SJCRH30 (cell line): ENCODE data around the gene SWT1. TPM values are rescaled to one million over a fixed set of nuclear protein-coding genes. Genes with fewer than 3 reads are reported as not detected.
"Not testable (repeated sequence)": the region's sequence is repeated elsewhere in the genome, so short reads cannot be mapped to it uniquely, and the experiment has no call there.

ENCODE experiments used
- DNase-seq, 2 experiments: peaks; one replicate each; pipeline ENCODE4 v3.0.0-alpha.2; 2015 to 2020
- H3K27ac ChIP-seq: fragments of 250-450 bp; sonication (Bioruptor Pico); 2 replicates; pipeline ENCODE4 v1.5.1; 2020; ENCODE audit warnings: mild to moderate bottlenecking, moderate library complexity
- H3K27me3 ChIP-seq: fragments of 250-450 bp; sonication (Bioruptor Pico); 2 replicates; pipeline ENCODE4 v1.5.1; 2020; ENCODE audit warnings: mild to moderate bottlenecking, moderate library complexity
- H3K36me3 ChIP-seq: fragments of 250-450 bp; sonication (Bioruptor Pico); 2 replicates; pipeline ENCODE4 v1.5.1; 2020; ENCODE audit warnings: mild to moderate bottlenecking, moderate library complexity
- H3K4me1 ChIP-seq: fragments of 250-450 bp; sonication (Bioruptor Pico); 2 replicates; pipeline ENCODE4 v1.5.1; 2020; ENCODE audit warnings: mild to moderate bottlenecking, moderate library complexity
- H3K4me3 ChIP-seq: fragments of 250-450 bp; sonication (Bioruptor Pico); 2 replicates; pipeline ENCODE4 v1.5.1; 2020; ENCODE audit warnings: mild to moderate bottlenecking, moderate library complexity
- H3K9me3 ChIP-seq: fragments of 250-450 bp; sonication (Bioruptor Pico); replicated peaks from 2 replicates; pipeline ENCODE4 v1.5.1; 2020; ENCODE audit warnings: mild to moderate bottlenecking, moderate library complexity
- total RNA-seq: library from RNA; depleted of rRNA; stranded (reverse); fragments of >200 nt; shearing (Covaris generic); gene quantifications from 2 replicates; pipeline ENCODE4 v1.2.3, GENCODE V29; 2014

Gene SWT1
- total RNA-seq, 1 experiment from 2014 or later: 5.0 TPM

GRCh38 chr1:185305419-185305818, 148.5 kb downstream of the SWT1 start:
- Histone ChIP-seq H3K27me3 (no peaks in the 10 kb centered on the region), H3K9me3 (no peaks in the 10 kb centered on the region), H3K36me3 (peaks cover 100% of the 10 kb centered on the region), H3K27ac (no peak overlapping the region), H3K4me1 (no peaks in the 10 kb centered on the region), H3K4me3 (no peak overlapping the region)
- DNase-seq: no peak

- peaks cover 84% of the 10 kb centered on the region for H3K36me3 ChIP-seq
- no peak overlapping the region for H3K4me3 ChIP-seq
- no peaks in the 10 kb centered on the region for H3K9me3 ChIP-seq
- H3K27ac ChIP-seq: no peak overlapping the region
- no peak for DNase-seq
- H3K27me3 ChIP-seq: no peaks in the 10 kb centered on the region
- H3K4me1 ChIP-seq: no peaks in the 10 kb centered on the region; the same call in 1 of the 2 replicates
Observed at GRCh38 chr1:185308126-185308525, 151.2 kb downstream of the SWT1 start.

- H3K4me3 ChIP-seq: no peak overlapping the region
- H3K4me1 ChIP-seq: peaks cover 6% of the 10 kb centered on the region
- H3K27ac ChIP-seq: no peak overlapping the region
- H3K27me3 ChIP-seq: no peaks in the 10 kb centered on the region
- no peak for DNase-seq
- peaks cover 73% of the 10 kb centered on the region for H3K36me3 ChIP-seq
- H3K9me3 ChIP-seq: no peaks in the 10 kb centered on the region
Observed at GRCh38 chr1:185309566-185309965, 152.6 kb downstream of the SWT1 start.

GRCh38 chr1:185311589-185312225, 154.7 kb downstream of the SWT1 start:
- H3K9me3 ChIP-seq: no peaks in the 10 kb centered on the region
- H3K4me3 ChIP-seq: no peak overlapping the region
- DNase-seq: no peak
- no peak overlapping the region for H3K27ac ChIP-seq
- H3K4me1 ChIP-seq: peaks cover 10% of the 10 kb centered on the region
- no peaks in the 10 kb centered on the region for H3K27me3 ChIP-seq
- H3K36me3 ChIP-seq: peaks cover 52% of the 10 kb centered on the region

DNA sequence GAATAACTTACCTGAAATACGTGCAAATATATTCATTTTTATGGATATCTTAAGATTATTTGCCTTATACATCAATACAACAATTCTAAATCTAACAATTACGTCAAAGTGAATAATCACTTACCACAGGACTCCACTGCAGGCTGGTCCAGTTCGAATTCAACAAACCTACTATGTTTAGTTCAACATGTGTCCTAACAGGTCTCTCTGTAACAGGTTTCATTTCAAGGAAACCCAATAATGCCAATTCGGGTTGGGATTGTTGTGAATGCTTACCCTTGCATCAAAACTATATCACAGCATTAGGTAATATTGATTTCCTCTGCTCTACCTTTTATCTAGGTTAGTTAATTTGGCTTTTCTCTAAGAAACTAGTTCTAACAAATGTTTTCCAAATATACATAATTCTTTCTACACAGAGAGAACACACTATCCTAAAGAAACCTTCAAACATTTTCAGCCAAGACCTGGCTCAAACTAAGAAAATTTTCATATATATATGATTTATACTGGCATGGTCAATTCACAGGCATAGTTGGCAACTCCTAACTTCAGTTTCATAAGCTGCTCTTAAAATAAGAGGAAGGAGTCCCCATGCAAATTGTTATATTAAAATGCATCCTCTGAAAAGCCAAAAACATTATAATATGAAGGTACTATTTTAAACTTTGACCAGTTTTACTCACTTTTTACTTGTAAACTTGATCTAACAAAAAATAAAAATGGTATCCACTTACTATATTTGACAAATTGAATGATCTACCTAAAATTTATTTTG, 155.6 kb downstream of the SWT1 start:
- no peak overlapping the region for H3K4me3 ChIP-seq
- no peaks in the 10 kb centered on the region for H3K27me3 ChIP-seq
- DNase-seq: no peak
- H3K36me3 ChIP-seq: peaks cover 43% of the 10 kb centered on the region
- peaks cover 10% of the 10 kb centered on the region for H3K4me1 ChIP-seq
- no peak overlapping the region for H3K27ac ChIP-seq
- no peaks in the 10 kb centered on the region for H3K9me3 ChIP-seq

GRCh38 chr1:185314411-185314810, 157.4 kb downstream of the SWT1 start:
- Histone ChIP-seq H3K36me3 (peaks cover 25% of the 10 kb centered on the region), H3K4me1 (peaks cover 10% of the 10 kb centered on the region), H3K27ac (no peak overlapping the region), H3K9me3 (no peaks in the 10 kb centered on the region), H3K27me3 (no peaks in the 10 kb centered on the region), H3K4me3 (peak overlapping the region; percentile 84)
- no peak for DNase-seq

- H3K36me3 ChIP-seq: peaks cover 13% of the 10 kb centered on the region
- peaks cover 10% of the 10 kb centered on the region for H3K4me1 ChIP-seq
- no peaks in the 10 kb centered on the region for H3K27me3 ChIP-seq
- H3K9me3 ChIP-seq: no peaks in the 10 kb centered on the region
- peak overlapping the region; percentile 95; the same call in 1 of the 2 replicates for H3K27ac ChIP-seq
- peak in 1 of 2 experiments; percentile 18 for DNase-seq
- peak overlapping the region; percentile 84 for H3K4me3 ChIP-seq
Observed at GRCh38 chr1:185315445-185316071, 158.6 kb downstream of the SWT1 start.

DNA sequence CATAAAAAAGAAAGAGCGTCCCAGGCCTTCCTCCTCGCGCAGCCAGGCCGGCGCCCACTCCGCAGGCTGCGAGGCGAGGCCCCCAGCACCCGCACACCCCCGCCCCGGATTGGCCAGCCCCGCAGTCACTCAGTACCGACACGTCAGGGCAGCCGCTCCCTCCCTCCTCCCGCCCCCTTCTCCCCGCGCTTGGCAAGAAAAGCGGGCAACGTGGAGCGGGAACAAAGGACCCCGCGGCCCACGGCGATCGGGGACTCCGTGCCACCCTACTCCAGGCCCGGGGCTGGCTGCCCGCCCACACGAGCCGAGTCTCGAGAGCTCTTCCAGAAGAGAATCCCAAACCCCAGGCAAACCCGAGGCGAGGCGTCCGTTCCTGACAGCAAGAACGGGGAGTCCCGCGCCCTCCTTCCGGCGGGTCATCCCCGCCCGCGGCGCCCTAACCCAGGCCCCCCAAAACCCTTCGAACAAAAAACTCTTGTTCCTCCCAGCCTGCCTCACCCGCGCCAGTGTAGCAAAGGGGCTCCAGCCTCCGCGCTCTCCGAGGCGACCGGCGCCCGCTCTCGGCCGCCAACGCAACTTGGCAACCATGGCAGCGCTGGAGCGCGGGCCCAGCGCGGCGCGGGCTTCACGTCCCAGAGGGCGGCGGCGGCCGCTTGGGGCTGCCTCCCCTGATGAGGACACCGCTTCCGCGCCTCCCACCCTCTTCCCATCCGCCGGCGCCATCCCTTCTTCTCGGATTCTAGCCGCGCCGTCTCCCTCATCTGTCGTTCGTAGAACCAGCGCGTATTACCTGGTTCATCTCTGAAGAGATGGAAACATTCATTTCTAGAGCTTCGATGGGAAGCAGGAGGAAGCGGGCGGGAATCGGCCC, 159.4 kb downstream of the SWT1 start:
- H3K27ac ChIP-seq: peak overlapping the region; percentile 95
- H3K36me3 ChIP-seq: peaks cover 7% of the 10 kb centered on the region; the same call in 1 of the 2 replicates
- no peaks in the 10 kb centered on the region for H3K27me3 ChIP-seq
- peak; percentile 88 to 95 for DNase-seq
- peaks cover 10% of the 10 kb centered on the region for H3K4me1 ChIP-seq
- peak overlapping the region; percentile 84 for H3K4me3 ChIP-seq
- no peaks in the 10 kb centered on the region for H3K9me3 ChIP-seq

DNA sequence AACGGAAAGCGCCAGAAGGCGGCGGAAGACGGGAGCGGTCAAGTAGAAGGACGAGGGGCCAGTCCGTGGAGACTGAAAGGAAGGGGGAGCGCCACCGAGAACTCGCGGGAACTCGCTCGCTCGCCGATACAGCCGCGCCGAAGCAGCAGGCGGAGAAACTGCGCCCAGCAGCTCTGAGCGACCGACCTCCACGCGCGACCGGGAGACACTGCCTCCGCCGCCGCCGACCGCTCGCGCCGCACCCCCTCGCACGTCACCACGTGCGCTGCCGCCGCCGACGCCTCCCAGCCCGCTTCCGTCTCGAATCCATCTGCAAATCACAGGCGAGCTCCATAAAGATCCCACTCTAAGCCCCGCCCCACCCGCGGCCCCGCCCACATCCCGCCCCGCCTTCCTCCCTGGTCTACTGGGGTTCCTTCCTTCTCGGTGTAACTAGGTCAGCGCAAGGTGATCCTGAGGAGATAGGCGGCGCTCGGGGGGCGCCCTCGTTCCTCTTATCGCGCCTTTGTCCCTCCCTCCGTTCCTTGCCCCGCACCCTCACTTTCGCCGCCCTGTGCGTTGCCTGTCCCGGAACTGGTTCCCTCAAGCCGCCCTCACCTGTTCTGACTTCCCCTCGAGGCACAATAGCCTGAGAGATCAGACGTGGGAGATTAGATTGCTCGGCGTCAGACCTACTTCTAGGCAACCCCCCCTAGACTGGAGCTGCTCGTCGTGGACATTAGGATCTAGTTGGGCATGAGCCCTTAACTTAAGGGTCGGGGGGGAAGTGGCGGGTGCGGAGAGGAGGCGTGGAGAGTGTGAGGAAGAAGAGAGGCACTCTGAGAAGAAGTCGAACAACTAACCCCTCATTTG, 160.3 kb downstream of the SWT1 start, which contains the start of gene IVNS1ABP:
Gene IVNS1ABP, minus strand, starts transcription at position 210 of the 852 bp plus-strand sequence. CDS start 7,750 bp downstream, outside the sequence.
- Histone ChIP-seq H3K4me3 (peak within 1 kb of the TSS; percentile 84), H3K27ac (peak within 1 kb of the TSS; percentile 95), H3K4me1 (peaks cover 10% of the 10 kb centered on the region), H3K36me3 (peaks cover 4% of the 10 kb centered on the region; the same call in 1 of the 2 replicates), H3K27me3 (no peaks in the 10 kb centered on the region), H3K9me3 (no peaks in the 10 kb centered on the region)
- peak; percentile 91 to 93 for DNase-seq

DNA sequence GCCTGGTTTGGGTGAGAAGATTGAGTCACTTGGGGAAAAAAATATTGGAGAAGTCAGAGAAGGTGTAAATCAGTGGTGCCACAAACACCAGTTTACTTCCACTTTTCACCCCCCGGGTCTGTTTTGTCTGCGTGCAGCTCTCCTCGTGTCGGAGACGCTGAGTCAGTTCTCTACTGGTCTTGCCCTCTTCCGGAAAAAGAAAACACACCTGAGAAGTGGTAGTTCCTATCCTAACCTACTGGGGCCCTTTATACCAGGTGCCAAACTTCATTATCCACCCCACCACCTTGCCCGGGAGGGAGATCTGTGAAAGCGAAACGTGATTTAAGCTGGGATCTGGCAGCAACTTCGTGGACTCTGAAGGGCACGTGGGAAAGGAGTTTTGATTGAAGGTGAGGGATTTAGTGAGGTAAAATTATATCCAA, 160.9 kb downstream of the SWT1 start:
- Histone ChIP-seq H3K4me1 (peaks cover 10% of the 10 kb centered on the region), H3K36me3 (peaks cover 4% of the 10 kb centered on the region; the same call in 1 of the 2 replicates), H3K4me3 (peak overlapping the region; percentile 84), H3K9me3 (no peaks in the 10 kb centered on the region), H3K27me3 (no peaks in the 10 kb centered on the region), H3K27ac (peak overlapping the region; percentile 95)
- no peak for DNase-seq

DNA sequence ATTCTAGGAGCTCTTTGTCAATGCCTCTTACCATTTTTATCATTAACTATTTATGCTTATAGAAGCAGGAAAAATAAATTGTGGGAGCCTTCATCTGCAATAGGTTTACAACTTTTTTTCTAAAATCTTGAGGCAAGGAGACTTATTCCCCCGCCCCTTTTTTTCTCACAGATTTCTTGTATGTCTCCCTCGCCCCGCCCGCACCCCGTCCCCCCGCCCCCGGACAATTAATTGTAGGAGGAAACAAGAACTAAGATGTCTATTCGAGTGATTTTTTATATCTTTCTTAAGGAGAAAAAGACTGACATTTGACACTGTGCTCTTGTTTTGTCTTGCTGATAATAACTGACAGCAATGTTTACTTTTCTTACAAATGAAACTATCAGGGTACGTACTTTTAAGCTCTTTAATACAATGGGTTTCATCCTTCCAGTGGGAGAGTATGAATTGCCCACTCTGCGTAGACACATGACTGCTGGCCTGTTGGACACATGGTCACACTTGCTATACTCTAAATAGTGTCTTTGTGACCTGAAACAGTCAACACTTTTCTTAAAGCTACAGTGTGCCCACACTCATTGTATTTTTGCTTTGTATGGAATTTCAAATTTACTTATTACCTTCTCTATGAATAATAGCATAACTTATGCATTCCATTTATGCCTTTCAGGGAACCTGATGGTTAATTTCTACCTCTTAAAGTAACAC, 161.6 kb downstream of the SWT1 start:
- Histone ChIP-seq H3K27me3 (no peaks in the 10 kb centered on the region), H3K4me3 (peak overlapping the region; percentile 84; the same call in 1 of the 2 replicates), H3K9me3 (no peaks in the 10 kb centered on the region), H3K27ac (no peak overlapping the region), H3K4me1 (peaks cover 10% of the 10 kb centered on the region), H3K36me3 (peaks cover 4% of the 10 kb centered on the region; the same call in 1 of the 2 replicates)
- DNase-seq: no peak

- H3K27ac ChIP-seq: no peak overlapping the region
- H3K36me3 ChIP-seq: peaks cover 2% of the 10 kb centered on the region; the same call in 1 of the 2 replicates
- no peaks in the 10 kb centered on the region for H3K9me3 ChIP-seq
- no peak for DNase-seq
- H3K27me3 ChIP-seq: no peaks in the 10 kb centered on the region
- no peak overlapping the region for H3K4me3 ChIP-seq
- H3K4me1 ChIP-seq: peaks cover 8% of the 10 kb centered on the region; the same call in 1 of the 2 replicates
Observed at GRCh38 chr1:185319139-185319475, 162.1 kb downstream of the SWT1 start.

- DNase-seq, H3K9me3 ChIP-seq, H3K27ac ChIP-seq, H3K4me3 ChIP-seq, H3K36me3 ChIP-seq, H3K4me1 ChIP-seq, H3K27me3 ChIP-seq: not testable (repeated sequence)
Observed at GRCh38 chr1:185321104-185321503, 164.1 kb downstream of the SWT1 start.
